ENCODE results near the gene MAP1LC3C. TPM values are rescaled to one million over a fixed set of nuclear protein-coding genes. Genes with fewer than 3 reads are reported as not detected.

MAP1LC3C gene
- polyA plus RNA-seq, 1 donor from 2014 or later = 0.50 TPM

GRCh38 chr1:241997401-241997998, 1.4 kb downstream of the MAP1LC3C start:
- Histone ChIP-seq H2AFZ (ENCODE audit: low read depth, low read length) (no peak overlapping the region), H3K9ac (ENCODE audit: low read length) (no peak overlapping the region)

GRCh38 chr1:241994171-241994570, 4.7 kb downstream of the MAP1LC3C start:
- no peaks in the 10 kb centered on the region for H3F3A ChIP-seq (ENCODE audit: insufficient read depth, low read length, poor library complexity, severe bottlenecking)
- H3K4me2 ChIP-seq (ENCODE audit: low read length) = no peak overlapping the region
- TF ChIP-seq, protein P1, sequence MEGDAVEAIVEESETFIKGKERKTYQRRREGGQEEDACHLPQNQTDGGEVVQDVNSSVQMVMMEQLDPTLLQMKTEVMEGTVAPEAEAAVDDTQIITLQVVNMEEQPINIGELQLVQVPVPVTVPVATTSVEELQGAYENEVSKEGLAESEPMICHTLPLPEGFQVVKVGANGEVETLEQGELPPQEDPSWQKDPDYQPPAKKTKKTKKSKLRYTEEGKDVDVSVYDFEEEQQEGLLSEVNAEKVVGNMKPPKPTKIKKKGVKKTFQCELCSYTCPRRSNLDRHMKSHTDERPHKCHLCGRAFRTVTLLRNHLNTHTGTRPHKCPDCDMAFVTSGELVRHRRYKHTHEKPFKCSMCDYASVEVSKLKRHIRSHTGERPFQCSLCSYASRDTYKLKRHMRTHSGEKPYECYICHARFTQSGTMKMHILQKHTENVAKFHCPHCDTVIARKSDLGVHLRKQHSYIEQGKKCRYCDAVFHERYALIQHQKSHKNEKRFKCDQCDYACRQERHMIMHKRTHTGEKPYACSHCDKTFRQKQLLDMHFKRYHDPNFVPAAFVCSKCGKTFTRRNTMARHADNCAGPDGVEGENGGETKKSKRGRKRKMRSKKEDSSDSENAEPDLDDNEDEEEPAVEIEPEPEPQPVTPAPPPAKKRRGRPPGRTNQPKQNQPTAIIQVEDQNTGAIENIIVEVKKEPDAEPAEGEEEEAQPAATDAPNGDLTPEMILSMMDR (IDR thresholded peaks at IDR 0.05; ENCODE audit: poor library complexity, severe bottlenecking) = no peak
- no peak for TF ChIP-seq SMC3 (conservative IDR thresholded peaks at IDR 0.05; ENCODE audit: poor library complexity)
- no peak for TF ChIP-seq RAD21 (conservative IDR thresholded peaks at IDR 0.05)
- no peak for TF ChIP-seq EP300 (conservative IDR thresholded peaks at IDR 0.05; ENCODE audit: poor library complexity, severe bottlenecking)
- no peak for TF ChIP-seq POLR2AphosphoS5 (IDR thresholded peaks at IDR 0.05)
- no peak for TF ChIP-seq TAF1 (IDR thresholded peaks at IDR 0.05; ENCODE audit: low read depth)
- TF ChIP-seq, protein P2, sequence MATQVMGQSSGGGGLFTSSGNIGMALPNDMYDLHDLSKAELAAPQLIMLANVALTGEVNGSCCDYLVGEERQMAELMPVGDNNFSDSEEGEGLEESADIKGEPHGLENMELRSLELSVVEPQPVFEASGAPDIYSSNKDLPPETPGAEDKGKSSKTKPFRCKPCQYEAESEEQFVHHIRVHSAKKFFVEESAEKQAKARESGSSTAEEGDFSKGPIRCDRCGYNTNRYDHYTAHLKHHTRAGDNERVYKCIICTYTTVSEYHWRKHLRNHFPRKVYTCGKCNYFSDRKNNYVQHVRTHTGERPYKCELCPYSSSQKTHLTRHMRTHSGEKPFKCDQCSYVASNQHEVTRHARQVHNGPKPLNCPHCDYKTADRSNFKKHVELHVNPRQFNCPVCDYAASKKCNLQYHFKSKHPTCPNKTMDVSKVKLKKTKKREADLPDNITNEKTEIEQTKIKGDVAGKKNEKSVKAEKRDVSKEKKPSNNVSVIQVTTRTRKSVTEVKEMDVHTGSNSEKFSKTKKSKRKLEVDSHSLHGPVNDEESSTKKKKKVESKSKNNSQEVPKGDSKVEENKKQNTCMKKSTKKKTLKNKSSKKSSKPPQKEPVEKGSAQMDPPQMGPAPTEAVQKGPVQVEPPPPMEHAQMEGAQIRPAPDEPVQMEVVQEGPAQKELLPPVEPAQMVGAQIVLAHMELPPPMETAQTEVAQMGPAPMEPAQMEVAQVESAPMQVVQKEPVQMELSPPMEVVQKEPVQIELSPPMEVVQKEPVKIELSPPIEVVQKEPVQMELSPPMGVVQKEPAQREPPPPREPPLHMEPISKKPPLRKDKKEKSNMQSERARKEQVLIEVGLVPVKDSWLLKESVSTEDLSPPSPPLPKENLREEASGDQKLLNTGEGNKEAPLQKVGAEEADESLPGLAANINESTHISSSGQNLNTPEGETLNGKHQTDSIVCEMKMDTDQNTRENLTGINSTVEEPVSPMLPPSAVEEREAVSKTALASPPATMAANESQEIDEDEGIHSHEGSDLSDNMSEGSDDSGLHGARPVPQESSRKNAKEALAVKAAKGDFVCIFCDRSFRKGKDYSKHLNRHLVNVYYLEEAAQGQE (IDR thresholded peaks at IDR 0.05; ENCODE audit: borderline replicate concordance) = no peak
- no peaks in the 10 kb centered on the region for H3K9me2 ChIP-seq (ENCODE audit: insufficient read depth, low read length)
- H3K36me3 ChIP-seq (ENCODE audit: insufficient read depth, low read length) = no peaks in the 10 kb centered on the region
- H3K27me3 ChIP-seq (ENCODE audit: insufficient read depth, low read depth, low read length) = no peaks in the 10 kb centered on the region
- no peaks in the 10 kb centered on the region for H3K9me3 ChIP-seq (ENCODE audit: low read length)
- H3K4me3 ChIP-seq (ENCODE audit: low read length) = no peak overlapping the region
- H3K27ac ChIP-seq (ENCODE audit: low read length) = no peak overlapping the region
- no peaks in the 10 kb centered on the region for H3K79me2 ChIP-seq (replicated peaks; ENCODE audit: insufficient read depth, low read length)
- H4K20me1 ChIP-seq (ENCODE audit: insufficient read depth) = no peaks in the 10 kb centered on the region
- H2AFZ ChIP-seq (ENCODE audit: low read depth, low read length) = no peak overlapping the region
- H3K9ac ChIP-seq (ENCODE audit: low read length) = no peak overlapping the region

More at GRCh38 chr1:241997401-241997998, 1.4 kb downstream of the MAP1LC3C start:
- no peak overlapping the region for H3K27ac ChIP-seq (ENCODE audit: low read length)
- no peak overlapping the region for H3K4me2 ChIP-seq (ENCODE audit: low read length)
- H4K20me1 ChIP-seq (ENCODE audit: insufficient read depth) = no peaks in the 10 kb centered on the region
- H3K9me3 ChIP-seq (ENCODE audit: low read length) = no peaks in the 10 kb centered on the region
- H3K4me3 ChIP-seq (ENCODE audit: low read length) = no peak overlapping the region
- H3K36me3 ChIP-seq (ENCODE audit: insufficient read depth, low read length) = no peaks in the 10 kb centered on the region
- no peaks in the 10 kb centered on the region for H3K9me2 ChIP-seq (ENCODE audit: insufficient read depth, low read length)
- H3K79me2 ChIP-seq (replicated peaks; ENCODE audit: insufficient read depth, low read length) = no peaks in the 10 kb centered on the region
- no peaks in the 10 kb centered on the region for H3K27me3 ChIP-seq (ENCODE audit: insufficient read depth, low read depth, low read length)
- no peaks in the 10 kb centered on the region for H3F3A ChIP-seq (ENCODE audit: insufficient read depth, low read length, poor library complexity, severe bottlenecking)
- TF ChIP-seq, protein P2 (IDR thresholded peaks at IDR 0.05; ENCODE audit: borderline replicate concordance) = no peak
- no peak for TF ChIP-seq RAD21 (conservative IDR thresholded peaks at IDR 0.05)
- no peak for TF ChIP-seq TAF1 (IDR thresholded peaks at IDR 0.05; ENCODE audit: low read depth)
- TF ChIP-seq SMC3 (conservative IDR thresholded peaks at IDR 0.05; ENCODE audit: poor library complexity) = no peak
- TF ChIP-seq EP300 (conservative IDR thresholded peaks at IDR 0.05; ENCODE audit: poor library complexity, severe bottlenecking) = no peak
- no peak for TF ChIP-seq POLR2AphosphoS5 (IDR thresholded peaks at IDR 0.05)
- TF ChIP-seq, protein P1 (IDR thresholded peaks at IDR 0.05; ENCODE audit: poor library complexity, severe bottlenecking) = no peak
- TF ChIP-seq MXI1 (conservative IDR thresholded peaks at IDR 0.05; ENCODE audit: poor library complexity, severe bottlenecking) = no peak
- TF ChIP-seq EZH2 (IDR thresholded peaks at IDR 0.05; ENCODE audit: borderline replicate concordance, insufficient read depth, low read length, poor library complexity, severe bottlenecking) = no peak

Data from neural cell (in vitro differentiated cells).